ENCODE results near the gene LRRTM4.

DNA sequence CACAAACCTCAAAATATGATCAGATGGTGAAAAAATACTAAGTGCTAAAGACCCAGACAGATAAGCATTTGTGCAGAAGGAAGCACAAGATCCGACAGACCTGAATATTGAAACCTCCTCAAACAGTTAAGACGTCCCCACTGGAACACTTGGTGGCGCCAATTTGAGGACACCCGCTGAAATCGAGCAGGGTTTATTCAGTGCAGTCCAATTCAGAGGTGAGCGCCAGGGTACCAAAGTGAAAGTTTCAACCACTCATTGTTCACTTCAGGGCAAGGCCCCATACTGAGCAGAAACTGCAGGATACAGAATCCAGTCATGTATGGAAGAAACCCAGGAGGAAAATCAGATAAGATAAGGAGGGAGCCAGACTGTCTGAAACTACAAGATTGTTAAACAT lies 417.6 kb downstream of the LRRTM4 start:
- TF ChIP-seq, protein P1, sequence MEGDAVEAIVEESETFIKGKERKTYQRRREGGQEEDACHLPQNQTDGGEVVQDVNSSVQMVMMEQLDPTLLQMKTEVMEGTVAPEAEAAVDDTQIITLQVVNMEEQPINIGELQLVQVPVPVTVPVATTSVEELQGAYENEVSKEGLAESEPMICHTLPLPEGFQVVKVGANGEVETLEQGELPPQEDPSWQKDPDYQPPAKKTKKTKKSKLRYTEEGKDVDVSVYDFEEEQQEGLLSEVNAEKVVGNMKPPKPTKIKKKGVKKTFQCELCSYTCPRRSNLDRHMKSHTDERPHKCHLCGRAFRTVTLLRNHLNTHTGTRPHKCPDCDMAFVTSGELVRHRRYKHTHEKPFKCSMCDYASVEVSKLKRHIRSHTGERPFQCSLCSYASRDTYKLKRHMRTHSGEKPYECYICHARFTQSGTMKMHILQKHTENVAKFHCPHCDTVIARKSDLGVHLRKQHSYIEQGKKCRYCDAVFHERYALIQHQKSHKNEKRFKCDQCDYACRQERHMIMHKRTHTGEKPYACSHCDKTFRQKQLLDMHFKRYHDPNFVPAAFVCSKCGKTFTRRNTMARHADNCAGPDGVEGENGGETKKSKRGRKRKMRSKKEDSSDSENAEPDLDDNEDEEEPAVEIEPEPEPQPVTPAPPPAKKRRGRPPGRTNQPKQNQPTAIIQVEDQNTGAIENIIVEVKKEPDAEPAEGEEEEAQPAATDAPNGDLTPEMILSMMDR (IDR thresholded peaks at IDR 0.05; ENCODE audit: low read length), result no peak
- TF ChIP-seq EZH2 (IDR thresholded peaks at IDR 0.05; ENCODE audit: borderline replicate concordance, low read length), result no peak

All from OCI-LY1 (cell line).